Hippocampal formation (tissue), 2 donors: Measurements from ENCODE around the gene CHAMP1.
"Not testable (repeated sequence)": the region's sequence is repeated elsewhere in the genome, so short reads cannot be mapped to it uniquely, and the experiment has no call there.

Experiments used
- DNase-seq, 2 donors: peaks; one replicate each; lab custom pipeline; 2025; lab: John Stamatoyannopoulos, UW

Gene CHAMP1

GRCh38 chr13:114334305-114335053 lies 20.2 kb downstream of the CHAMP1 start:
- no peak for DNase-seq

DNA sequence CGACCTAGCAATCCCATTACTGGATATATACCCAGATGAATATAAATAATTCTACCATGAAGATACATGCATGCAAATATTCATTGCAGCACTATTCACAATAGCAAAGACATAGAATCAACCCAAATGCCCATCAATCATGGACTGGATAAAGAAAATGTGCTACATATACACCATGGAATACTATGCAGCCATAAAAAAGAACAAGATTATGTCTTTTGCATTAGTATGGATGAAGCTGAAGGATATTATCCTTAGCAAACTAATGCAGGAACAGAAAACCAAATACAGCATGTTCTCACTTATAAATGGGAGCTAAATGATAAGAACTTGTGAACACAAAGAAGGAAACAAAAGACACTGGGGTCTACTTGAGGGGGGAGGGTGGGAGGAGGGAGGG lies 22.2 kb downstream of the CHAMP1 start:
- not testable (repeated sequence) for DNase-seq

DNA sequence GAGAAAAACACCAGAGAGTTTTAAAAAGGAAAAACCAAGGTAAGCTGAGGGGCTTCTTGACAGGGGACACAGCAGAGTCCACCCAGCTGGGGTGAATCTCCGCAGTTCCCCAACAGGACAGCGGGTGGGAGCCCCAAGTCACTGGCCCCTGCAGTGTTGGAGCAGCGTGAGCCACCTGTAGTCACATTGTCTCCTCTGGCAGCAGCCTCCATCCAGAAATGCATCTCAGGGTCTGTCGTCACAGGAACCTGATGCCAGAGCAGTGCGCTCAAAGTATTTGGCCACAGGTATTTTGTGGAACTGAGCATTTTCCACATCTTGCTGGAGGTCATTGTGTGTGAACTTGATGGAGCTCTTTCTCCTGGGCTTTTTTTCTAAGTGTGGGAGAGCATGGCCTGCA lies 24.7 kb downstream of the CHAMP1 start:
- no peak for DNase-seq

DNA sequence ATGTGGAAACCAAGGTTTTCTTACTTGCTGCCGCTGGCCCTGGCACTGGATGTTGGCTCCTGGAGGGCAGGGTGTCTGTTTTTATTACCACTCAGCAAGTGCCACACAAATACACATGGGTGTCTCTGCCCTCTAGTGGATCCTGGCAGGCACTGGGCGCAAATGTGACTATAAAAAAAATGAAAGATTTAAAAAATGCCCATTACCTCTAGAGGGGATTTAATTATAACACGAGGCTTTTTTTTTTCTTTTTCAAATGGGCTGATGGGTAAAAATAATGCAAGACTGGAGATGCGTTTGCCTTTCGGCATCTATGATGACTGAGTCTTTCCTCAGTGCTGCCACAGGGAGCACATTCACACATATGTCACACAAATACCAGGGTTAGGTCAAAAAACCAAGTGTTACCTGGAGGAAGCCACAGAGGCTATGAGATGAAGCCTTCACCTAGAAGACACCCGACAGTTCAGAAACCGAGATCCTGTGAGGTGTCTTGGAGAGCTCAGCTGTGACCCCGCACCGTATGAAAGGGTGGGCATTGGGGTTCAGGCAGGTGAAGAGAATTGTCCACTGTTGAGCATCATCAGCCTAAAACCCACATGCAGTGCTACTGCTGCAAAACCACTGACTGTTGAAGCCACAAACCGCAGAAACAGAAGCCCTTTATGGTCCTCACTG lies 25.7 kb downstream of the CHAMP1 start:
- DNase-seq = no peak

DNA sequence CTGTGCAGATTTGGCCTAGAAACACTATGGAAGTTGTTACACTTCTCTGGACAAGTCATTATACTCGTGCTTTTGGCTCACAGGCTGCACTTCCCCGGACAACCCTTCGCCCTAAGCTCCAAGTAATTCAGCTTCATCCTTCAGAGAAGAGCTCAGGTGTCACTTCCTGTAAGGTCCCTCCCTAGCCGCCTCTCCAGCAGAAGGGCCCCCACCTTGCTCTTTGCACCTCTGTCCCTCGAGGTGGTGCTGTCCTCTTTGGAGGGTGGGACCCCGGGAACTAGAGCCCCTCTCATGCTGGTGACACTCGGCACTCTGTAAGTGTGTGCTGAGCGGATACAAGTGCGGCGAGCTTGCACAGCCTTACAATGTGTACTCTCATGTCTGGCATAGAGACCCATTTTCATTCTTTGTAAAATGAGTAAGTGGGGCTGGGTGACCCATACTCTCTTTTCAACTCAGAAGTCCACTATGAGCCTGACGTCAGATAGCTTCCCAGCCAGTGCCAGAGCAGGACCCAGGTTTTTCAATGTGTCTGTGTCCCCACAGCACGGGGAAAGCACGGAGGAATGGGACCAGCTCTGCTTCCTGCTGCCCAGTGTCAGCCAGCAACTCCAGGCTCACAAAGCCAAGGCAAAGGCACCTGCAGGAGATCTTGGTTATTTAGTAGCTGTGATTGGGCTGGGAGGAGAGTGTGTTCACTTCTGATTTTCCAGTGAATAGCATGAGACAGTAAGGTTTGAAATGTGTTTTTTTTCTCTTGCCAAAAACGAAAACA lies 26.9 kb downstream of the CHAMP1 start:
- no peak for DNase-seq

GRCh38 chr13:114347256-114347655 lies 33.0 kb downstream of the CHAMP1 start:
- not testable (repeated sequence) for DNase-seq

GRCh38 chr13:114352763-114353162 lies 38.5 kb downstream of the CHAMP1 start:
- DNase-seq = not testable (repeated sequence)

DNA sequence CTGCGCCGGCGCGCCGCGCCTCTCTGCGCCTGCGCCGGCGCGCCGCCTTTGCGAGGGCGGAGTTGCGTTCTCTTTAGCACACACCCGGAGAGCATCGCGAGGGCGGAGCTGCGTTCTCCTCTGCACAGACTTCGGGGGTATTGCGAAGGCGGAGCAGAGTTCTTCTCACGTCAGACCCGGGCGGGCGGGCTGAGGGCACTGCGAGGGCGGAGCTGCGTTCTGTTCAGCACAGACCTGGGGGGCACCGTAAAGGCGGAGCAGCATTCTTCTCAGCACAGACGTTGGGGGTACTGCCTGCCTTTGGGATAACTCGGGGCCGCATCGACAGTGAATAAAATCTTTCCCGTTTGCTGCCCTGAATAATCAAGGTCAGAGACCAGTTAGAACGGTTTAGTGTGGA lies 39.1 kb downstream of the CHAMP1 start:
- DNase-seq = not testable (repeated sequence)
